Epithelial cell of prostate (primary cell): ENCODE results near the gene ALDH3B2.
A peak's percentile ranks its signal among the peaks of the same experiment; 100 is the strongest.
"Not testable (repeated sequence)": the region's sequence is repeated elsewhere in the genome, so short reads cannot be mapped to it uniquely, and the experiment has no call there.

ENCODE experiments used
- DNase-seq: peaks from one replicate; pipeline ENCODE4 v3.0.0-alpha.2; 2011; ENCODE audit warnings: low read depth, low spot score
- H3K27ac ChIP-seq: fragments of 450-650 bp; 2 replicates; pipeline ENCODE4 v1.5.1; 2017; ENCODE audit warnings: mild to moderate bottlenecking

Gene ALDH3B2

GRCh38 chr11:67663532-67664212 is 10.8 kb downstream of the ALDH3B2 start:
- no peak overlapping the region for H3K27ac ChIP-seq
- DNase-seq: no peak

DNA sequence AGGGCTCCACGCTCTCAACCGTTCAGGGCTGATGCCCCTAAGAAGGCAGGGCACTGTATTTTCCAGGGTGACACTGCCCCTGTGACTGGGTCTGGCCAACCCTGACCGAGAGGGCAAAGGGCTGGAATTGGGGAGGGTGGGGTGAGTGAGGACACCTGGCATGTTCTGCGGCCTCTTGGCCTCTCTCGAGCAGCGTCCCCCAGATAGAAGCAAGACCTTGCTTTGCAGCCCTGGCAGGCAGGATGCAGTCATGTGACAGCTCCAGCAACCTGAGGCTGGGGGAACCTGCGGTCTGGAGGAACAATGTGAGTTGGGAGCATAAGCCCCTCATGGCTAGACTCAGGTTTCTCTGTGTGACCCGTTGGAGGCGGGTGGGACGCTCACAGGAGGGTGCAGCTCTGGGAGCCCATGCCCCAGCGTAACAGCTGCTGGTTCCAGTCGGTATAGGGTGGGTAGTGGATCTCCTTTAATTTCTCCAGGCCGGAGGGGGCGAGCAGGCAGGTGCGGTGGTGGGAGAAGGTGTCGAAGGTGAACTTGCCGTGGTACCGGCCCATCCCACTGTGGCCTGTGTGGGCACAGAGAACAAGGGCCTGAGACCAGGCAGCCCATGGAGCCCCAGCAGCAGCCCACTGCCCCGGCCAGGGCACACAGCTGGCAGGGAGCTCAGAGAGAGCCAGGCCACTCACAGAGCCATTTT is 11.4 kb downstream of the ALDH3B2 start:
- no peak for DNase-seq
- no peak overlapping the region for H3K27ac ChIP-seq

- H3K27ac ChIP-seq: no peak overlapping the region
These were observed 12.1 kb downstream of the ALDH3B2 start for GRCh38 chr11:67662142-67662834.

DNA sequence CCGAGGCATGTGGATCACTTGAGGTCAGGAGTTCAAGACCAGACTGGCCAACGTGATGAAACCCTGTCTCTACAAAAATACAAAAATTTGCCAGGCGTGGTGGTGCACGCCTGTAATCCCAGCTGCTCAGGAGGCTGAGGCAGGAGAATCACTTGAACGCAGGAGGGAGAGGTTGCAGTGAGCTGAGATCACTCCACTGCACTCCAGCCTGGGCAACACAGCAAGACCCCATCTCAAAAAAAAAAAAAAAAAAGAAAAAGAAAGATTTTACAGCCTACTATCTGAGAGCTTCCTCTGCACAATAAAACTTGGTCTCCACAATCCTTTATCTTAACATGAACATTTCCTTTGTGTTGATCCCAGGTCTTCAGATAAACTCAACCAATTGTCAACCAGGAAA is 13.7 kb downstream of the ALDH3B2 start:
- DNase-seq, H3K27ac ChIP-seq: not testable (repeated sequence)

More at GRCh38 chr11:67662142-67662834, 12.1 kb downstream of the ALDH3B2 start:
- DNase-seq: no peak

DNA sequence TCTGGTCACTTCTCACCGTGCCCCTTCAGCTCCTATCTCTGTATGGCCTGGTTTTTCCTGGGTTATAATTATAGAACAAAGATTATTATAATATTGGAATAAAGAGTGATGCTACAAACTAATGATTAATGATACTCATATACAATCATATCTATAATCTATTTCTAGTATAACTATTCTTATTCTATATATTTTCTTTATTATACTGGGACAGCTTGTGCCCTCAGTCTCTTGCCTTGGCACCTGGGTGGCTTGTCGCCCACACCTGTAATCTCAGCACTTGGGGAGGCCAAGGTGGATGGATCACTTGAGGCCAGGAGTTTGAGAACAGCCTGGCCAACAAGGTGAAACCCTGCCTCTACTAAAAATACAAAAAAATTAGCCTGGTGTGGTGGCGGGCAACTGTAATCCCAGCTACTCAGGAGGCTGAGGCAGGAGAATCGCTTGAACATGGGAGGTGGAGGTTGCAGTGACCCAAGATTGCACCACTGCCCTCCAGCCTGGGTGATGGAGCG is 14.7 kb downstream of the ALDH3B2 start:
- DNase-seq, H3K27ac ChIP-seq: not testable (repeated sequence)

DNA sequence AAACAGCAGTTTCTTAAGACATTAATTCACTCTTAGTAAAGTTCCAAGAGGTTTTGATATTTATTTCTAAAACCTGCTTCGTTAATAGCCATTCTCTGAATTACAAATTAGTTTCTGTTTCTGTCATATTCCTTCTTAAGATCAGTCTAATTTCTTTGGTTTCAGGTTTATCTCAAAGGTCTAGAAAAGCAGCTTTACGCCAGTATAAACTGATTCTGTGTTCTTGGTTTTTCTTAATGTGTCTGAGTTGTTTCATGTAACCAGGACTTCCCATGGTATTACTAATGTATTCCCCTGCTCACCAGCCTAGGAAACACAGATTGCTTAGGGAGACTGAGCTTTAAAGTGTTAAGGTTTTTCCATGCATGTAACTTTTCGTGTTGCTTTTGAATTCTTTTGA is 17.1 kb downstream of the ALDH3B2 start:
- peak overlapping the region; percentile 80 for H3K27ac ChIP-seq
- DNase-seq: no peak

GRCh38 chr11:67656278-67656922 is 18.0 kb downstream of the ALDH3B2 start:
- H3K27ac ChIP-seq: peak overlapping the region; percentile 80
- peak; percentile 89 for DNase-seq

DNA sequence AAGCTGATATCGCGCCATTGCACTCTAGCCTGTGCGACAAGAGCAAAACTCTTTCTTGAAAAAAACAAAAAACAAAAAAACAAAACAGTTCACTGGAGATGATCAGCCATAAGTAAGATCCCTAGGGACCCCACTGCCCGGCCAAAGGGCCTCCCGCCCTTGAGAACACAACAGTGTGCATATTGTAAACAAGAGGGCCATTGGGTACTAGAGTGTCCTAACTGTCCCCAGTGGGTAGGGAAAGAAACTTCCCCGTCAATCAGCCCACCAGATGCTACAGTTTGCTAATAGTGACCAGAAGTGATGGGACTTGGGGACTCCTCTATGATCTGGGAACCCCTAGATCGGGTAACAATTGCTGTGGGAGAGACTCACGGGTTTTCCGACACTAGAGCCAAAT is 20.2 kb downstream of the ALDH3B2 start:
- H3K27ac ChIP-seq: no peak overlapping the region
- no peak for DNase-seq

- DNase-seq: no peak
- H3K27ac ChIP-seq: no peak overlapping the region
These were observed 21.2 kb downstream of the ALDH3B2 start for GRCh38 chr11:67652965-67653845.

- no peak for DNase-seq
- no peak overlapping the region for H3K27ac ChIP-seq
These were observed 22.2 kb downstream of the ALDH3B2 start for GRCh38 chr11:67651976-67652781.

DNA sequence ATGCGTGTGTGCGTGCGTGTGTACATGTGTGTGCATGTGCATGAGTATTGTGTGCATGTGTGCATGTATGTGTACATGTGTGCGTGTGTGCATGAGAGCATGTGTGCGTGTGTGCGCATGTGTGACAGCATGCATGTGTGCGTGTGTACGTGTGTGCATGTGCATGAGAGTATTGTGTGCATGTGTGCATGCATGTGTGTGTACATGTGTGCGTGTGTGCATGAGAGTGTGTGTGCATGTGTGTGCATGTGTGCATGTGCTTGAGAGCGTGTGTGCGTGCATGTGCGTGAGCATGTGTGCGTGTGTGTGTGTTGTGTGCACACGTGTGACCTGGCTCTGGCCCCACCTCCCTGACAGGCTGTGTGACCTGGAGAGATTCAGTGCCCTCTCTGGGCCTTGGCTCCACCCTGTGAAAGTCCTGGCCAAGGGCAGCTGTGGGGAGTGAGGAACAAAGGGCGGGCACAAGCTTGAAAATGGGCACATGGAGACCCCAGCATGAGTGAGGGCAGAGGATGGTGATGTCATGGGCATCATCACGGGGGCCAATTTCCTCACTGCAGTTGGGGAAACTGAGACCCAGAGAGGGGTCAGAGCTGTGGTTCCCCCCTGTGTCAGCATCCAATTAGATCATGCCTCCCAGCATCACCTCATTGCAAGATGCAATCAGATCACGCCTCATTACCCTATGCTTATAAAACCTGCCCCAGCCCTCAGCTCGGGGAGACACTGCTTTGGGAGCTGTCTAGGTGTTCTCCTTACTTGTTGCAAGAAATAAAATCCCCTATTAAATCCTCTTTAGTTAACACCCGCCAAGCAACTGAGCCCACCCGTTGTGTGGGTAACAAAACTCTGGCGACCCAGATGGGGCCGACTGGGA is 24.6 kb downstream of the ALDH3B2 start:
- DNase-seq: no peak
- no peak overlapping the region for H3K27ac ChIP-seq

GRCh38 chr11:67648796-67649613 is 25.4 kb downstream of the ALDH3B2 start:
- no peak overlapping the region for H3K27ac ChIP-seq

DNA sequence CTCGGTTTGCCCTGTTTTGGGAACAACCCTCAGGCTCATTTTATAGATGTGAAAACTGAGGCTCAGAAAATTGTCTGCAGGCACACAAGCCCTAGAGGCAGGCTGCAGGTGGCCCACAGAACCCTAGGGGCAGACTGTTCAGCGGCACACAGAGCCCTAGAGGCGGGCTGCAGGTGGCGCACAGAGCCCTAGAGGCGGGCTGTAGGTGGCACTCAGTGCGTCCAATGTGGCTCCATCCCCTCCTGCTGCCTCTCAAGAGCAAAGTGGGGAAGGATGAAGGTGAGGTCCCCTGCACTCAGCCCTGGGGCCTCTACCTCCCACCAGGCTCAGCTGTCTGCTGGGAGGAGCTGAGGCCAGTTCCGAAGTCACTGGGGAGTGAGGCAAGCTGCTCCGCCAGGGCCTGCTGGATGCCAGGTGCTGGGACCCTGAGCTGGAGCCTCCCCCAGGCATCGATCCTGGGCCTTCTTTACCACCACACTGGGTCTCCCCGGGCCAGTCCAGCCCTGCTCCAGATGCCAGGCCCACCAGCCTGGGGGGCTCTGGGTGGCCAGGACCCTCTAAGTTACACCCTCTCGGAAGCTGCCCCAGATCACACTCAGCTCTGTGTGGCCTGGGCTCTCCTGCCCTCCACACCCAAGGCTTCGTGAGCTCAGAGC is 26.2 kb downstream of the ALDH3B2 start:
- DNase-seq: no peak
- no peak overlapping the region for H3K27ac ChIP-seq

More at GRCh38 chr11:67648796-67649613, 25.4 kb downstream of the ALDH3B2 start:
- DNase-seq: no peak

DNA sequence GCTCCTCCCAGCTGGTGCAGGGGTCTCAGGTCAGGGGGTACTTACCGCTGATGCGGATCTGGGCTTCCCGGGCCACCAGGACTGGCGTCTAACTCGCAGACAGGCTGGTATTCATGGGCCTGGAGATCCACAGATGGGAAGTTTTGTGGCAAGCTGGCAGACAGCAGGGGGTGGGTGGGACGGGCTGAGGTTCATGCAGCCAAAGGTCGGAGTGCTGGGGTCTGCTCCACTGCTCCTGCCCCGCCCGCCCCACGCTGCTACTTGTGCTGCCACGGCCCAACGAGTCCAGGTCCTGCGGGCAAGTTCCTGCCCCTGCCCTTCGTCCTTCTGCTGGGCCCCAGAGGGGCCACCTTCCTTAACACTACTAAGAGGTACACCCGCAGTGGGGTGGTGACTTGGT is 27.0 kb downstream of the ALDH3B2 start:
- DNase-seq: no peak
- H3K27ac ChIP-seq: no peak overlapping the region

DNA sequence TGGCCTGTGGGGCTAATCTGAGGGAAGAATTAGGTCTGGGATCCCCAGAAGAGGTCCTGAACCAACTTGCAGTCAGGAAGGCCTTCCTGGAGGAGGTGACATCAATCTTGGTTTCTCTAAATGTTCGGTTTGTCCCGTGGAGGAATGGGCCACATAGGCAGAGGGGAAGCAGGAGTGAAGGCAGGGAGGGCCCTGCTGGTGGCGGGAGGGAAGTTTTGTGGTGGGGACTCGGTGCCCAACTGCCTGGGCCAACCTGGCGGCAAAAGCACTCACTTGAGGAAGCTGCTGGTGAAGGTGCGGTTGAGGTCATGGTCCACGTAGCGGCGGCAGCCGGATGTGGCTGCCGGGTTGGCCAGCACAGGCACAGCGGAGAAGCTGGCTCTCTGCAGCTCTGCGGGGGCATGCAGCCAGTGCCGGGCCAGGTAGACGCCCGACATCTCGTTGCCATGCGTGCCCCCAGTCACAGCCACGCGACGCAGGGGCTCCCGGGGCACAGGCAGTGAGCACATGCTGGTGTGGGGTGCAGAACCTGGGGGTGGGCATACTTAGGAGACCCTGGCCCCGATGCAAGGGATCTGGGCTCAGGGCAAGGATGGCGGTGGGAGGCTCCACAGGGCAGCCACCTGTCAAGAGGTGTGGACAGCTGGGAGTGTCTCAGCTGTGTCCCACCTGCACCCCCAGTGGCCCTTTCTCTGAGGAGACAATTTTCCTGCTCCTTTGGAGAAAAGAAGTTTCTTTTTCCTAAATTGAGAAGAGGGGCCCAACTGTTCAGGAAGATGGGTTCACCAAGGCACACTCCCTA is 27.7 kb downstream of the ALDH3B2 start:
- H3K27ac ChIP-seq: no peak overlapping the region
- DNase-seq: no peak
